ENCODE results near the gene ZNF791.
"Not testable (repeated sequence)": the region's sequence is repeated elsewhere in the genome, so short reads cannot be mapped to it uniquely, and the experiment has no call there.

Gene ZNF791

GRCh38 chr19:12639901-12640613 is 29.3 kb downstream of the ZNF791 start:
- TF ChIP-seq, protein P1, sequence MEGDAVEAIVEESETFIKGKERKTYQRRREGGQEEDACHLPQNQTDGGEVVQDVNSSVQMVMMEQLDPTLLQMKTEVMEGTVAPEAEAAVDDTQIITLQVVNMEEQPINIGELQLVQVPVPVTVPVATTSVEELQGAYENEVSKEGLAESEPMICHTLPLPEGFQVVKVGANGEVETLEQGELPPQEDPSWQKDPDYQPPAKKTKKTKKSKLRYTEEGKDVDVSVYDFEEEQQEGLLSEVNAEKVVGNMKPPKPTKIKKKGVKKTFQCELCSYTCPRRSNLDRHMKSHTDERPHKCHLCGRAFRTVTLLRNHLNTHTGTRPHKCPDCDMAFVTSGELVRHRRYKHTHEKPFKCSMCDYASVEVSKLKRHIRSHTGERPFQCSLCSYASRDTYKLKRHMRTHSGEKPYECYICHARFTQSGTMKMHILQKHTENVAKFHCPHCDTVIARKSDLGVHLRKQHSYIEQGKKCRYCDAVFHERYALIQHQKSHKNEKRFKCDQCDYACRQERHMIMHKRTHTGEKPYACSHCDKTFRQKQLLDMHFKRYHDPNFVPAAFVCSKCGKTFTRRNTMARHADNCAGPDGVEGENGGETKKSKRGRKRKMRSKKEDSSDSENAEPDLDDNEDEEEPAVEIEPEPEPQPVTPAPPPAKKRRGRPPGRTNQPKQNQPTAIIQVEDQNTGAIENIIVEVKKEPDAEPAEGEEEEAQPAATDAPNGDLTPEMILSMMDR (IDR thresholded peaks at IDR 0.05; ENCODE audit: low read depth, low read length) = peak; percentile 79
- H3K27me3 ChIP-seq = no peaks in the 10 kb centered on the region
- H3K4me1 ChIP-seq = no peaks in the 10 kb centered on the region
- H3K4me3 ChIP-seq (ENCODE audit: low read depth, low read length) = peak overlapping the region; percentile 33
- H3K9me3 ChIP-seq = no peaks in the 10 kb centered on the region
- H3K36me3 ChIP-seq = no peaks in the 10 kb centered on the region
- peak; percentile 84 for DNase-seq

GRCh38 chr19:12641456-12641855 is 30.7 kb downstream of the ZNF791 start:
- H3K27me3 ChIP-seq = no peaks in the 10 kb centered on the region
- H3K4me3 ChIP-seq (ENCODE audit: low read depth, low read length) = no peak overlapping the region
- H3K36me3 ChIP-seq = no peaks in the 10 kb centered on the region
- no peak for DNase-seq
- H3K4me1 ChIP-seq = no peaks in the 10 kb centered on the region
- no peaks in the 10 kb centered on the region for H3K9me3 ChIP-seq
- TF ChIP-seq, protein P1 (IDR thresholded peaks at IDR 0.05; ENCODE audit: low read depth, low read length) = no peak

- Histone ChIP-seq H3K27me3 (no peaks in the 10 kb centered on the region), H3K9me3 (no peaks in the 10 kb centered on the region; the same call in 1 of the 2 replicates), H3K4me3 (ENCODE audit: low read depth, low read length) (no peak overlapping the region), H3K36me3 (no peaks in the 10 kb centered on the region), H3K4me1 (no peaks in the 10 kb centered on the region)
- no peak for DNase-seq
- TF ChIP-seq, protein P1 (IDR thresholded peaks at IDR 0.05; ENCODE audit: low read depth, low read length) = no peak
Measured at GRCh38 chr19:12642506-12642905, 31.8 kb downstream of the ZNF791 start.

DNA sequence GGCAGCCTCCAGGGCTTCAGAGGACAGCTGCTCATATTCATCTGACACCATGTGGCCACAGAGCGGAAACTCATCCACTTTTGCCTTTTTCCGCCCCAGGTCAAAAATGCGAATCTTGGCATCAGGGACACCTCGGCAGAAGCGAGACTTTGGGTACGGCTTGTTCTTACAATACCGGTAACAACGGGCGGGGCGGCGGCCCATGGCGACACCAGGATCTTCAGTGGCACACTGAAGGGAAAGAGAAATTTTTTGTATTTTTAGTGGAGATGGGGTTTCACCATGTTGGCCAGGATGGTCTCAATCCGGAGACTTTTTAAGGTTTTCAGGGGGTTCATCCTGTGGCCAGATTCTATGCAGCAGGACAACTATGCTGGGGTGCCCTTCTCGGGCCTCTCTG is 33.0 kb downstream of the ZNF791 start:
- not testable (repeated sequence) for H3K4me1 ChIP-seq; H3K4me3 ChIP-seq (ENCODE audit: low read depth, low read length); H3K36me3 ChIP-seq; DNase-seq; H3K27me3 ChIP-seq; H3K9me3 ChIP-seq

GRCh38 chr19:12646551-12646950 is 35.8 kb downstream of the ZNF791 start:
- H3K4me3 ChIP-seq (ENCODE audit: low read depth, low read length) = no peak overlapping the region
- TF ChIP-seq, protein P1 (IDR thresholded peaks at IDR 0.05; ENCODE audit: low read depth, low read length) = no peak
- H3K27me3 ChIP-seq = no peaks in the 10 kb centered on the region
- no peak for DNase-seq
- no peaks in the 10 kb centered on the region; the same call in 1 of the 2 replicates for H3K9me3 ChIP-seq
- no peaks in the 10 kb centered on the region for H3K4me1 ChIP-seq
- H3K36me3 ChIP-seq = no peaks in the 10 kb centered on the region

GRCh38 chr19:12647047-12647446 is 36.3 kb downstream of the ZNF791 start:
- TF ChIP-seq, protein P1 (IDR thresholded peaks at IDR 0.05; ENCODE audit: low read depth, low read length) = no peak
- no peaks in the 10 kb centered on the region for H3K27me3 ChIP-seq
- H3K36me3 ChIP-seq = no peaks in the 10 kb centered on the region
- no peak for DNase-seq
- H3K4me3 ChIP-seq (ENCODE audit: low read depth, low read length) = no peak overlapping the region
- H3K4me1 ChIP-seq = no peaks in the 10 kb centered on the region
- no peaks in the 10 kb centered on the region; the same call in 1 of the 2 replicates for H3K9me3 ChIP-seq
